Measurements from ENCODE around the gene LBX1.

GRCh38 chr10:101224910-101225823, 4.1 kb downstream of the LBX1 start:
- no peak for TF ChIP-seq GATA2 (IDR thresholded peaks at IDR 0.05; ENCODE audit: low read depth, low read length)
- TF ChIP-seq GATA3 (IDR thresholded peaks at IDR 0.05; ENCODE audit: low read depth, low read length), result no peak
